Neural cell (in vitro differentiated cells): ENCODE data around the gene SGO2.
"Not testable (repeated sequence)": the region's sequence is repeated elsewhere in the genome, so short reads cannot be mapped to it uniquely, and the experiment has no call there.

Experiments
- CTCF ChIP-seq: fragments of 450-650 bp; IDR thresholded peaks from 2 replicates; pipeline ENCODE4 v1.5.1; 2014; ENCODE audit warnings: antibody characterized with exemption, mild to moderate bottlenecking, moderate library complexity; ENCODE audit not compliant: poor library complexity, severe bottlenecking
- EZH2 ChIP-seq: fragments of 200-600, 300-800 bp; shearing (Covaris generic), sonication (generic); IDR thresholded peaks from 2 replicates; pipeline ENCODE4 v1.6.1; 2014; ENCODE audit warnings: antibody characterized with exemption, low read length, borderline replicate concordance, mild to moderate bottlenecking; ENCODE audit not compliant: insufficient read depth, poor library complexity, severe bottlenecking
- MXI1 ChIP-seq: fragments of 450-650 bp; conservative IDR thresholded peaks from 2 replicates; pipeline ENCODE4 v1.6.1; 2014; ENCODE audit warnings: antibody characterized with exemption, mild to moderate bottlenecking; ENCODE audit not compliant: poor library complexity, severe bottlenecking
- REST ChIP-seq: IDR thresholded peaks from 2 replicates; pipeline ENCODE4 v1.6.1; 2012; ENCODE audit warnings: borderline replicate concordance
- SMC3 ChIP-seq: fragments of 450-650 bp; conservative IDR thresholded peaks from 2 replicates; pipeline ENCODE4 v1.6.1; 2014; ENCODE audit warnings: antibody characterized with exemption, mild to moderate bottlenecking, moderate library complexity; ENCODE audit not compliant: poor library complexity

- not testable (repeated sequence) for TF ChIP-seq CTCF, MXI1, REST, EZH2, SMC3
Measured at GRCh38 chr2:200566596-200566995, 40.6 kb downstream of the SGO2 start.
